Tibial nerve (tissue), 3 donors: ENCODE measurements around the gene VWCE.

ENCODE experiments used
- CTCF ChIP-seq, 5 experiments: fragments of 200-600 bp in 3 of 5; fragments of 450-650 bp in 2 of 5; sonication (generic) in 3 of 5; IDR thresholded peaks; one replicate each; pipeline ENCODE4 v1.5.1; 2016 to 2019; ENCODE audit warnings: antibody characterized with exemption in 5 of 5, mild to moderate bottlenecking in 3 of 5, moderate library complexity in 2 of 5
- POLR2A ChIP-seq, 2 donors: fragments of 450-650 bp; IDR thresholded peaks; one replicate each; pipeline ENCODE4 v1.6.1; 2017; ENCODE audit warnings: antibody characterized with exemption in 2 of 2, mild to moderate bottlenecking in 2 of 2, moderate library complexity in 2 of 2

- no peak for TF ChIP-seq CTCF (IDR thresholded peaks at IDR 0.05)
- TF ChIP-seq POLR2A (IDR thresholded peaks at IDR 0.05): no peak
These were observed 7.7 kb downstream of the VWCE start for GRCh38 chr11:61287338-61287977.
